Measurements from ENCODE around the gene VSTM2B.

DNA sequence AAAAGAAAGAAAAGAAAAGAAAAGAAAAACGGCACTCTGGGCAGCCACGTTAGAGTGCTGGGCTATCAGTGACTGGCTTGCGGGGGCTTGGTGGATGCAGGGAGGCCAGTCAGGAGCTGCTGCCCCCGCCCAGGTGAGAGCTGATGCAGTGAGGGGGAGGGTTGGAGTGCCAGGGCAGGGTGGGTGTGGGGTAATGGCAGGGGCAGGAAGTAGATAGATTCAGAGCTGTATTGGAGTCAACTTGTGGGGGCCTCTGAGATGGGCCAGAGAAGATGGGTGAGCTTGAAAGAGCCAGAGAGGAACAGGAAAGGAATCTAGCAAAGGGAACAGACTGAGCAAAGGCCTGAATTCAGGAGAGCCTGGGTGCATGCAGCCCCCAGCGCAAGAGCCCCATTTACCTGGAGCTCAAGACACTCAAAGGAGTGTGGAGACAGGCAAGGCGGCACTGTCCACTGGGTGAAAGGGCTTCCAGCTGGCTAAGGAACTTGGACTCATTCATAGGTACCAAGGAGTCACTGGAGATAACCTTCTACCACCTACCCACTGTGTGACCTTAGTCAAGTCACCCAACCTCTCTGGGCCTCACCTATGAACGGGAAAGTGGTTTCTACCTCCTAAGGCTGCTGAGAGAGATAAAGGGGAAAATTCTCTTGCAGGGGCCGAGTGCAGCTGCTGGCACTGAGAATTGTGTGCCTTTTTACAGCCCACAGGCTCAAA, 20.2 kb downstream of the VSTM2B start:
- TF ChIP-seq, protein P1, sequence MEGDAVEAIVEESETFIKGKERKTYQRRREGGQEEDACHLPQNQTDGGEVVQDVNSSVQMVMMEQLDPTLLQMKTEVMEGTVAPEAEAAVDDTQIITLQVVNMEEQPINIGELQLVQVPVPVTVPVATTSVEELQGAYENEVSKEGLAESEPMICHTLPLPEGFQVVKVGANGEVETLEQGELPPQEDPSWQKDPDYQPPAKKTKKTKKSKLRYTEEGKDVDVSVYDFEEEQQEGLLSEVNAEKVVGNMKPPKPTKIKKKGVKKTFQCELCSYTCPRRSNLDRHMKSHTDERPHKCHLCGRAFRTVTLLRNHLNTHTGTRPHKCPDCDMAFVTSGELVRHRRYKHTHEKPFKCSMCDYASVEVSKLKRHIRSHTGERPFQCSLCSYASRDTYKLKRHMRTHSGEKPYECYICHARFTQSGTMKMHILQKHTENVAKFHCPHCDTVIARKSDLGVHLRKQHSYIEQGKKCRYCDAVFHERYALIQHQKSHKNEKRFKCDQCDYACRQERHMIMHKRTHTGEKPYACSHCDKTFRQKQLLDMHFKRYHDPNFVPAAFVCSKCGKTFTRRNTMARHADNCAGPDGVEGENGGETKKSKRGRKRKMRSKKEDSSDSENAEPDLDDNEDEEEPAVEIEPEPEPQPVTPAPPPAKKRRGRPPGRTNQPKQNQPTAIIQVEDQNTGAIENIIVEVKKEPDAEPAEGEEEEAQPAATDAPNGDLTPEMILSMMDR (conservative IDR thresholded peaks at IDR 0.05; ENCODE audit: low read length) = no peak
- TF ChIP-seq EZH2phosphoT487 (IDR thresholded peaks at IDR 0.05; ENCODE audit: borderline replicate concordance, low read depth, low read length) = no peak

All from OCI-LY7 (cell line).